NCI-H128 (cell line): ENCODE results near the gene TAS1R1.

ENCODE experiments used
- DNase-seq: peaks from one replicate; lab custom pipeline; 2025; ENCODE audit not compliant: unreplicated experiment; lab: John Stamatoyannopoulos, UW

Gene TAS1R1

GRCh38 chr1:6570100-6570499 lies 15.0 kb downstream of the TAS1R1 start:
- DNase-seq, result no peak

GRCh38 chr1:6570987-6571386 lies 15.9 kb downstream of the TAS1R1 start:
- DNase-seq, result no peak

- DNase-seq, result no peak
Measured at GRCh38 chr1:6572653-6573383, 17.7 kb downstream of the TAS1R1 start.

- DNase-seq, result no peak
Measured at GRCh38 chr1:6574025-6574620, 19.0 kb downstream of the TAS1R1 start.

- no peak for DNase-seq
Measured at GRCh38 chr1:6574818-6575217, 19.7 kb downstream of the TAS1R1 start.

- DNase-seq, result no peak
Measured at GRCh38 chr1:6577831-6578525, 22.9 kb downstream of the TAS1R1 start.

GRCh38 chr1:6578624-6579373 lies 23.7 kb downstream of the TAS1R1 start:
- DNase-seq, result no peak

GRCh38 chr1:6579374-6580118 lies 24.4 kb downstream of the TAS1R1 start, which contains the start of gene ZBTB48:
Gene ZBTB48 (plus strand): TSS chr1:6579994. CDS start chr1:6580610, 616 bp downstream.
- DNase-seq, result peak; percentile 99

GRCh38 chr1:6580119-6580592 lies 25.0 kb downstream of the TAS1R1 start:
- no peak for DNase-seq

GRCh38 chr1:6580593-6581409 lies 25.7 kb downstream of the TAS1R1 start:
- DNase-seq, result no peak

GRCh38 chr1:6581561-6582305 lies 26.6 kb downstream of the TAS1R1 start:
- DNase-seq, result no peak

- DNase-seq, result no peak
Measured at GRCh38 chr1:6582370-6582769, 27.3 kb downstream of the TAS1R1 start.

GRCh38 chr1:6584126-6585080 lies 29.3 kb downstream of the TAS1R1 start:
- DNase-seq, result no peak

- no peak for DNase-seq
Measured at GRCh38 chr1:6585081-6585722, 30.1 kb downstream of the TAS1R1 start.

GRCh38 chr1:6585841-6586240 lies 30.7 kb downstream of the TAS1R1 start:
- no peak for DNase-seq

- no peak for DNase-seq
Measured at GRCh38 chr1:6586404-6586816, 31.3 kb downstream of the TAS1R1 start.

GRCh38 chr1:6587261-6588005 lies 32.3 kb downstream of the TAS1R1 start:
- DNase-seq, result no peak
